GM21737 (cell line): ENCODE results near the gene OTOF.

Experiments
- ATAC-seq: cut with Tn5 transposase; IDR thresholded peaks from one replicate; pipeline ENCODE4 v1.9.1; 2021; ENCODE audit warnings: mild to moderate bottlenecking, moderate library complexity; ENCODE audit not compliant: unreplicated experiment

OTOF gene

GRCh38 chr2:26466662-26467310 is 11.1 kb downstream of the OTOF start:
- no peak for ATAC-seq

GRCh38 chr2:26465981-26466471 is 11.9 kb downstream of the OTOF start:
- no peak for ATAC-seq

GRCh38 chr2:26465266-26465925 is 12.5 kb downstream of the OTOF start:
- ATAC-seq, result no peak

- no peak for ATAC-seq
Observed at GRCh38 chr2:26464390-26465265, 13.3 kb downstream of the OTOF start.

- ATAC-seq, result no peak
Observed at GRCh38 chr2:26463244-26464192, 14.4 kb downstream of the OTOF start.

GRCh38 chr2:26462511-26463243 is 15.2 kb downstream of the OTOF start:
- no peak for ATAC-seq

GRCh38 chr2:26462100-26462499 is 15.8 kb downstream of the OTOF start:
- no peak for ATAC-seq

GRCh38 chr2:26461601-26462023 is 16.3 kb downstream of the OTOF start:
- no peak for ATAC-seq

- ATAC-seq, result no peak
Observed at GRCh38 chr2:26460613-26461031, 17.3 kb downstream of the OTOF start.

- ATAC-seq, result no peak
Observed at GRCh38 chr2:26459991-26460612, 17.8 kb downstream of the OTOF start.

- ATAC-seq, result no peak
Observed at GRCh38 chr2:26458365-26459042, 19.4 kb downstream of the OTOF start.

- ATAC-seq, result no peak
Observed at GRCh38 chr2:26457695-26458364, 20.1 kb downstream of the OTOF start.

GRCh38 chr2:26457251-26457666 is 20.7 kb downstream of the OTOF start:
- ATAC-seq, result no peak

GRCh38 chr2:26456440-26457250 is 21.3 kb downstream of the OTOF start:
- ATAC-seq, result no peak

- ATAC-seq, result no peak
Observed at GRCh38 chr2:26455670-26456439, 22.1 kb downstream of the OTOF start.

- ATAC-seq, result no peak
Observed at GRCh38 chr2:26455037-26455669, 22.8 kb downstream of the OTOF start.
